ENCODE measurements around the gene ABI3. TPM values are rescaled to one million over a fixed set of nuclear protein-coding genes. Genes with fewer than 3 reads are reported as not detected.

ABI3 gene
- total and polyA plus RNA-seq, 9 of the 15 experiments (the other 6 are each of a cell fraction or from before 2014, with no cell fraction given) = not detected

GRCh38 chr17:49191917-49192741 is 18.4 kb upstream of the ABI3 start (continued):
- TF ChIP-seq LEF1 (IDR thresholded peaks at IDR 0.05) (0 out of 2 replicates have a peak, but pooled peaks have one; percentile 44), ZBTB40 (IDR thresholded peaks at IDR 0.05) (peak; percentile 90), ZBTB40 (CRISPR knock-in tag; IDR thresholded peaks at IDR 0.05) (peak; percentile 66; the same call in 1 of the 2 replicates), RAD21 (CRISPR knock-in tag; conservative IDR thresholded peaks at IDR 0.05 in 1 of 2, IDR thresholded peaks at IDR 0.05 in 1 of 2) (peak in 1 of 2 experiments; percentile 40; a peak in 3 of 4 replicates), ZNF280B (CRISPR knock-in tag; IDR thresholded peaks at IDR 0.05) (no peak), ATF1 (CRISPR knock-in tag; IDR thresholded peaks at IDR 0.05) (no peak), ATF1 (tag; IDR thresholded peaks at IDR 0.05) (peak; percentile 85), ZBTB33 (CRISPR knock-in tag; IDR thresholded peaks at IDR 0.05) (peak; percentile 60), MAFG (tag; conservative IDR thresholded peaks at IDR 0.05) (peak; percentile 27; the same call in 1 of the 2 replicates), ADNP (tag; IDR thresholded peaks at IDR 0.05) (peak; percentile 85)

Measured in K562 (cell line).